GM12864 (cell line): ENCODE results near the gene NRL.
A peak's percentile ranks its signal among the peaks of the same experiment; 100 is the strongest.
"Not testable (repeated sequence)": the region's sequence is repeated elsewhere in the genome, so short reads cannot be mapped to it uniquely, and the experiment has no call there.

ENCODE experiments used
- DNase-seq: peaks from one replicate; pipeline ENCODE4 v3.0.0-alpha.2; 2011; ENCODE audit warnings: low read depth
- H3K4me3 ChIP-seq: 2 replicates; pipeline ENCODE4 v1.5.1; 2011; ENCODE audit warnings: mild to moderate bottlenecking, low read depth, low read length, control low read depth
- CTCF ChIP-seq: IDR thresholded peaks from 2 replicates; pipeline ENCODE4 v1.5.1; 2011; ENCODE audit warnings: low read depth, mild to moderate bottlenecking, moderate library complexity, low read length, control low read depth, inconsistent platforms; ENCODE audit errors: missing control alignments

NRL gene

GRCh38 chr14:24051176-24051788, 63.5 kb downstream of the NRL start:
- TF ChIP-seq CTCF = no peak
- peak overlapping the region; percentile 63 for H3K4me3 ChIP-seq
- DNase-seq = no peak

- not testable (repeated sequence) for H3K4me3 ChIP-seq, DNase-seq
Observed at GRCh38 chr14:24050753-24051152, 64.0 kb downstream of the NRL start.

- H3K4me3 ChIP-seq, DNase-seq: not testable (repeated sequence)
Observed at GRCh38 chr14:24049002-24049401, 65.7 kb downstream of the NRL start.

GRCh38 chr14:24042746-24043145, 72.0 kb downstream of the NRL start:
- DNase-seq = no peak
- no peak overlapping the region for H3K4me3 ChIP-seq
- TF ChIP-seq CTCF = no peak

GRCh38 chr14:24040692-24041091, 74.1 kb downstream of the NRL start:
- no peak for DNase-seq
- no peak overlapping the region for H3K4me3 ChIP-seq
- no peak for TF ChIP-seq CTCF

- no peak overlapping the region for H3K4me3 ChIP-seq
- no peak for TF ChIP-seq CTCF
- DNase-seq = no peak
Observed at GRCh38 chr14:24038686-24039085, 76.1 kb downstream of the NRL start.

- DNase-seq = no peak
- TF ChIP-seq CTCF = no peak
- no peak overlapping the region for H3K4me3 ChIP-seq
Observed at GRCh38 chr14:24037658-24038037, 77.1 kb downstream of the NRL start.

GRCh38 chr14:24036963-24037657, 77.6 kb downstream of the NRL start:
- H3K4me3 ChIP-seq = peak overlapping the region; percentile 73; the same call in 1 of the 2 replicates

More at GRCh38 chr14:24036963-24037657, 77.6 kb downstream of the NRL start:
- DNase-seq = not testable (repeated sequence)
